Mesothelial cell of epicardium (in vitro differentiated cells): ENCODE measurements around the gene ARHGAP19. TPM values are rescaled to one million over a fixed set of nuclear protein-coding genes. Genes with fewer than 3 reads are reported as not detected.

Experiments used
- DNase-seq, 2 experiments: peaks; one replicate each; pipeline ENCODE4 v3.0.0; 2021; ENCODE audit warnings: low spot score in 2 of 2; ENCODE audit not compliant: unreplicated experiment in 2 of 2
- H3K27ac Mint-ChIP-seq: 2 replicates; pipeline ENCODE4 v1.8.0; 2021; ENCODE audit warnings: mixed read lengths
- H3K27me3 Mint-ChIP-seq: 2 replicates; pipeline ENCODE4 v1.8.0; 2021; ENCODE audit warnings: low read depth, mixed read lengths
- H3K36me3 Mint-ChIP-seq: 2 replicates; pipeline ENCODE4 v1.8.0; 2021; ENCODE audit warnings: mixed read lengths
- H3K4me1 Mint-ChIP-seq: 2 replicates; pipeline ENCODE4 v1.8.0; 2021; ENCODE audit warnings: mixed read lengths
- H3K4me3 Mint-ChIP-seq: 2 replicates; pipeline ENCODE4 v1.8.0; 2021; ENCODE audit warnings: mild to moderate bottlenecking, moderate library complexity, mixed read lengths
- H3K9me3 Mint-ChIP-seq: 2 replicates; pipeline ENCODE4 v1.8.0; 2021; ENCODE audit warnings: mixed read lengths
- total RNA-seq: library from RNA; stranded (reverse); gene quantifications from 3 replicates; pipeline ENCODE4 v1.2.1, GENCODE V29; 2021
- TF ChIP-seq, protein P1 (sequence below): fragments of 200-600 bp; sonication (generic); IDR thresholded peaks from one replicate; pipeline ENCODE4 v1.5.0; 2021; ENCODE audit warnings: antibody characterized with exemption; ENCODE audit not compliant: unreplicated experiment

Gene ARHGAP19
- total RNA-seq, 1 donor from 2014 or later = 22.6 TPM

- no peak for DNase-seq
- Mint-ChIP-seq H3K4me1 (no peaks in the 10 kb centered on the region), H3K36me3 (no peaks in the 10 kb centered on the region), H3K4me3 (no peak overlapping the region), H3K27me3 (no peaks in the 10 kb centered on the region), H3K27ac (no peak overlapping the region), H3K9me3 (no peaks in the 10 kb centered on the region)
- TF ChIP-seq, protein P1, sequence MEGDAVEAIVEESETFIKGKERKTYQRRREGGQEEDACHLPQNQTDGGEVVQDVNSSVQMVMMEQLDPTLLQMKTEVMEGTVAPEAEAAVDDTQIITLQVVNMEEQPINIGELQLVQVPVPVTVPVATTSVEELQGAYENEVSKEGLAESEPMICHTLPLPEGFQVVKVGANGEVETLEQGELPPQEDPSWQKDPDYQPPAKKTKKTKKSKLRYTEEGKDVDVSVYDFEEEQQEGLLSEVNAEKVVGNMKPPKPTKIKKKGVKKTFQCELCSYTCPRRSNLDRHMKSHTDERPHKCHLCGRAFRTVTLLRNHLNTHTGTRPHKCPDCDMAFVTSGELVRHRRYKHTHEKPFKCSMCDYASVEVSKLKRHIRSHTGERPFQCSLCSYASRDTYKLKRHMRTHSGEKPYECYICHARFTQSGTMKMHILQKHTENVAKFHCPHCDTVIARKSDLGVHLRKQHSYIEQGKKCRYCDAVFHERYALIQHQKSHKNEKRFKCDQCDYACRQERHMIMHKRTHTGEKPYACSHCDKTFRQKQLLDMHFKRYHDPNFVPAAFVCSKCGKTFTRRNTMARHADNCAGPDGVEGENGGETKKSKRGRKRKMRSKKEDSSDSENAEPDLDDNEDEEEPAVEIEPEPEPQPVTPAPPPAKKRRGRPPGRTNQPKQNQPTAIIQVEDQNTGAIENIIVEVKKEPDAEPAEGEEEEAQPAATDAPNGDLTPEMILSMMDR = no peak
These were observed 15.7 kb upstream of the ARHGAP19 start for GRCh38 chr10:97307866-97308780.

DNA sequence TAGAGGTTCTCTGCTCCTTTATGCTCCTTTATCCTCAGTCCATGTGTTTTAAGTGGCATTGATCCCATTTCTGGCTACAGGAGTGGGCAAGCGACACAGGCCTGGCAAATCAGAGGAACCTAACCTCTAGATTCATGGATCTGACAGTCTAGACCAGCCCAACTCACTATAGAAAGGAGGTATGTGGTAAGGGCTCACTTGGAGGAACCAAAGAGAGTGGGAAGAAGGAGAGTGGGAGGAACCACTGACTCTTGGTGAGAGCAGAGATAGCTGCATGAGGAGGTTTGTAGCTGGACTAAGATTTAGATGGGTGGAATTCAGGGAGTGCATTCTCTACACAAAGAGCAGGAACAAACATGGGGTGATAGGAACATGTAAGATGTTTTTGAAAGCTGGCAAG, 15.0 kb upstream of the ARHGAP19 start:
- Mint-ChIP-seq H3K4me1 (no peaks in the 10 kb centered on the region), H3K4me3 (no peak overlapping the region), H3K9me3 (no peaks in the 10 kb centered on the region), H3K27me3 (no peaks in the 10 kb centered on the region), H3K27ac (no peak overlapping the region), H3K36me3 (no peaks in the 10 kb centered on the region)
- DNase-seq = no peak
- TF ChIP-seq, protein P1 = no peak

GRCh38 chr10:97302088-97302791, 9.8 kb upstream of the ARHGAP19 start:
- no peak for DNase-seq
- Mint-ChIP-seq H3K9me3 (no peaks in the 10 kb centered on the region), H3K27ac (no peak overlapping the region), H3K27me3 (no peaks in the 10 kb centered on the region), H3K4me3 (no peak overlapping the region), H3K4me1 (peaks cover 10% of the 10 kb centered on the region), H3K36me3 (no peaks in the 10 kb centered on the region)
- TF ChIP-seq, protein P1 = no peak

DNA sequence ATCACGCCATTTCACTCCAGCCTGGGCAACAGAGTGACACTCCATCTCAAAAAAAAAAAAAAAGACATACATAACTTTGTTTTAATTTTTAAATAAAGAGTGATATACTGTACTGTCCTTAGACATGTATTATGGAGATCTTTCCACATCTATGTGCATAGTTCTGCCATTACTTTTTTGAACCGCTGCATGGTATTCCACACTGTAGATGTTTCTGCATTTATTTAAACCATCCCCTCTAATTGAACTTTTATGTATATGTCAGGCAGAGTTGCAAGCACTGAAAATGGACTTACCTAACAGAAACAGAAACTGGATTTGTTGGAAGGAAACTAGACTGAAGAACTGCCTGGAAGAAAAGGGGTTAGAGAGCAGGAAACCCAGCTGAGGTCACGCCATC, 8.5 kb upstream of the ARHGAP19 start:
- Mint-ChIP-seq H3K4me1 (peaks cover 10% of the 10 kb centered on the region), H3K4me3 (no peak overlapping the region), H3K27ac (no peak overlapping the region), H3K27me3 (no peaks in the 10 kb centered on the region), H3K9me3 (no peaks in the 10 kb centered on the region), H3K36me3 (no peaks in the 10 kb centered on the region)
- DNase-seq = no peak
- TF ChIP-seq, protein P1 = no peak

DNA sequence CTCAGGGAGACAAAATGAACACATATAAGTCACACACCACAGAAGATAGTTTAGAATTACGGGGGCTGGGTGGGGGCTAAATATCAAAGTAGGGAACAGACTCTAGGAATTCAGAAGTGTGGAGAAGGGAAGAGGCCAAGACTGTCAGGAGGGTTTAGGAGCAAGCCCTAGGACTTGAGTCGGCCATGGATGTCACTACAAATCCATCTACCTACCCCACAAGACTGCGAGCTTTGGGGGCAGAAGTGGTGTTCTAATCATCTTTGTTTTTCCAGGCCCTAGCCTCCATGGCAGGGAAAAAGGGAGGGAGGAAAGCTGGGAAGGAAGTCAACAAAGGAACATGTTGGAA, 5.8 kb upstream of the ARHGAP19 start:
- no peaks in the 10 kb centered on the region for H3K36me3 Mint-ChIP-seq
- TF ChIP-seq, protein P1 = no peak
- H3K27me3 Mint-ChIP-seq = no peaks in the 10 kb centered on the region
- H3K4me1 Mint-ChIP-seq = peaks cover 10% of the 10 kb centered on the region
- peak overlapping the region; percentile 82 for H3K27ac Mint-ChIP-seq
- H3K9me3 Mint-ChIP-seq = no peaks in the 10 kb centered on the region
- H3K4me3 Mint-ChIP-seq = no peak overlapping the region
- no peak for DNase-seq
